HG03280 (cell line): ENCODE data around the gene EML1.

ENCODE experiments used
- ATAC-seq: cut with Tn5 transposase; IDR thresholded peaks from one replicate; pipeline ENCODE4 v1.9.1; 2021; ENCODE audit warnings: mild to moderate bottlenecking, moderate library complexity; ENCODE audit not compliant: unreplicated experiment

Gene EML1

GRCh38 chr14:99952453-99952852 lies 159.2 kb downstream of the EML1 start:
- ATAC-seq: no peak

DNA sequence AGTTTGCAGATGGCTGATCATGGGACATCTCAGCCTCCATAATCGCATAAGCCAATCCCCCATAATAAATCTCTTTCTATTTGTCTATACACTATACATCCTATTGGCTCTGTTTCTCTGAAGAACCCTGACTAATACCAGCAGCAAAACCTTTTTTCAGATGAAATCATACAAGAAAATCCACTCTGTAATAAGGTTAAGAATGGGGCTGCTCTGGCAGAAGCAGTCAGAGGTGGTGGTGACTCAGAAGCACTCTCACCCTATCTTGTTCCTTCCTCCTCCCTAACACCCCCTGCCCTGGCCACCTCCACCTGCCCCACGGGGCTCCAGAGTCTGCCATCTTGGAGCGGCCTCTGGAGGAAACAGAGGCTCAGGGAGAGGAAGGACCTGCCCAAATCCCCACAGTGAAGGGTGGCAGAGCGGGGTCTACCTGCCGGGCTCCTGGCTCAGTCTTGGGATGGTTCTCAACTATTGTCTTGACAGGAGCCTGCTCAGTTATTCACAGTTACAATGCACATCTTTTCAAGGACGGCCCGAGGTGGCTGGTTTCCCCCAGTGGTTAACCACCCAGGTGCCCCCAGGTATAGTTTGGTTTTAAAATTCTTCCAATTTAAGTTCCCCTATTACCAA lies 162.7 kb downstream of the EML1 start:
- no peak for ATAC-seq

DNA sequence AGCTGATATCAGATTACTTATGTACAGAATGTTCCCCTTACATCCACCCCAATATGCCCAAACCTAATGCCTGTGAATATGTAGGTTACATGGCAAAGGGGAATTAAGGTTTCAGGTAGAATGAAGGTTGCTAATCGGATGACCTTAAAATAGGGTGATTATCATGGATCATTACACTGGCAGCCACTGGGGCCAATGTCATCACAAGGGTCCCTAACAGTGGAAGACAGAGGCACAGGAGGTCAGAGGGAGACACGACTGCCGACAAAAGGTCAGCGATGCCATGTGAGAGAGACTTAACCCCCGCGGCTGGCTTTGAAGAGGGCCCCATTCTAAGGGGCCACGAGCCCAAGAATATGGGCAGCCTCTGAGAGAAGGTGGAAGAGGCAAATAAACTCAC lies 165.2 kb downstream of the EML1 start:
- ATAC-seq: no peak

DNA sequence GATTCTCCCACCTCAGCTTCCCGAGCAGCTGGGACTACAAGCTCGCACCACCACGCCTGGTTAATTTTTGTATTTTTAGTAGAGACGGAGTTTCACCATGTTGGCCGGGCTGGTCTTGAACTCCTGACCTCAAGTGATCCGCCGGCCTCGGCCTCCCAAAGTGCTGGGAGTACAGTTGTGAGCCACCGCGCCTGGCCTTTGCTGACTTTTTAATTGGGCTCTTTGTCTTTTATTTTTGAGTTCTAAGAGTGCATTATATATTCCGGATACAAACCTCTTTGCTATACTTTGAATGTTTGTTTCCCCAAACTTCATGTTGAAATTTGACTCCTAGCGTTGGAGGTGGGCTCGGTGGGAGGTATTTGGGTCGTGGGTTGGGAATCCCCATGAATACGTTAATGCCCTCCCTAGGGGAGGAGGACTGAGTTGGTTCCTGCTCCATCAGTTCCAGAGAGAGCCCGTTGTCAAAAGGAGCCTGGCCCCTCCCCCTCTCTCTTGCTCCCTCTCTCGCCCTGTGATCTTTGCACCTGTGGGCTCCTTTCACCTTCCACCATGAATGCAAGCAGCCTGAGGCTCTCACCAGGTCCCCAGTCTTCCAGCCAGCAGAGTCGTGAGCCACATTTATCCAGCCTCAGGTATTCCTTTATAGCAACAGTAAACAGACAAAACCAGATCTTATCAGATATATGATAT lies 168.8 kb downstream of the EML1 start:
- no peak for ATAC-seq

- ATAC-seq: no peak
These were observed 171.8 kb downstream of the EML1 start for GRCh38 chr14:99964979-99965378.

DNA sequence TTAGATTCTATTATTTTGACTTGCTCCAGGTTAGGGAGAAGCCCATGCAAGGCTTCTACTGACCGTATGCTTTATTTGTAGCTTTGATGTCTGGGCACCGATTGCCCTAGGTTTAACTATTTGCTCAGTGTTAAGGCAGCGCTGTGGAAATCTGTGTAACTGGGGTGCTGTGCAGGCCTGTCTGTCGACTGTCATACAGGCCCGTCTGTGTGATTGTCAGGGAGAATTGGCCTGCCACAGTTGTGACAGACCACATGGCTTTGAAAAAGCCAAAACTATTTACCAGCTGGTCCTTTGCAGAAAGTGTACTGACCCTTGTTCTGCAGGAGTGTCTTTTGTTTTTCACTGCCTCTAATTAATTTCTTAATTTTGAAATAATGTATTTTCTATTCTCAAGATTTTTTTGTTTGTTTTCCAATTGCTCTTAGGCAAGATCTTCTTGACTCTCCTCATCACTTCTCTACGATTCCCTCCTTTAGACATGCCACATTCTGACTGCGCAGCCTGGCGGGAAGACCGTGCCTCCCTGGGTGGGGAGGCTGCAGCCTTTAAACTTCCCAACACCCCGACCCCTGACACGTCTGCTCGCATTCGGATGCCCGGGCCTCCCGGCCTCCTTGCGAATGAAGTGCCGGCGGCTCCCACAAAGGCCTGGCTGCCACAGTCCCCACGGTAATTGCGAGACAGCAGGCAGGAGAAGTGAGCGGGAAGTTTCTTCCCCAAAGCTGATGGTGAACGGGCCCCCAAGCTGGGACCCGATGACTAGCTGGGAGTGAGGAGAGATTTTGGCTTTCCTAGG lies 173.0 kb downstream of the EML1 start:
- ATAC-seq: no peak

GRCh38 chr14:99966912-99967311 lies 173.7 kb downstream of the EML1 start:
- no peak for ATAC-seq

GRCh38 chr14:99968191-99968920 lies 175.1 kb downstream of the EML1 start:
- ATAC-seq: no peak

GRCh38 chr14:99968941-99969340 lies 175.7 kb downstream of the EML1 start:
- ATAC-seq: no peak

GRCh38 chr14:99969673-99970322 lies 176.6 kb downstream of the EML1 start:
- no peak for ATAC-seq

DNA sequence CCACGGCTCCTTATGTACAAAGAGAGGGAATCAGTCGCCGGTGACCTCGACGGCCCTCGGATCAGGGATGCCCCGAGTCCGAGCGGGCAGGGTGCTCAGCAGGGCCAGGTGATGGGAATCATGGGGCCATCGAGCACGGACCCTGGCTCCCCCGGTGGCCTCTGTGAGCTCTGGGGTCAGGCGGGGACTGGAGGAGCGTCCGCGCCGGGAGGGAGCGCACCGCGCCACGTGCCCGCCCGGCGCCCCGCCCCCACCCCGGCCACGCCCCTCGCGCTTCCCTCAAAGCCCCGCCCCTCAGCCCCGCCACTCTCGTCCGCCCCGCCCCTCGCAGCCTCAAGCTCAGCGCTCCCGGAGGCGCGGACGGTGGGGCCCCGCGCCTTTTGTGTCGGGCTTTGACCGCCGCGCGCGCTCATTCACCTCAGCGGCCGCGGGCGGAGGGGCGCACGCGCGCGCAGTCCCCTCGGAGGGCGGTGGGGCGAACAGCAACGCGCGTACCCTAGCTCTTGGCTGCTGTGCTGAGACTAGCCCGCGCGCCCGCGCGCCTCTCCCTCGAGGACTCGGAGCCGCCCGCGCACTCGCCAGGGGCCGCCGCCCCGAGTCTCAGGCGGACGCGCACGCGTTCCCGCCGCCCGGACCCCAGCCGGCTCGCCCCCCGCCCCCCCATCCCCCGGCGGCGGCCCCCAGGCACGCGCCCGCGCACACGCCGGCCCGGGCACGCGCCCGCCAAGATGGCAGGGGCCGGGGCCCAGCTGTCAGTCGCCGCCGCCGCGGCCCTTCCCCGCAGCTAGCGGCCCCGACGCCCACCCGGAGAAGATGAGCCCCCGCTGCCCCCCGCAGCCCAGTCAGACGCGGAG lies 178.1 kb downstream of the EML1 start:
- ATAC-seq: peak; percentile 71

DNA sequence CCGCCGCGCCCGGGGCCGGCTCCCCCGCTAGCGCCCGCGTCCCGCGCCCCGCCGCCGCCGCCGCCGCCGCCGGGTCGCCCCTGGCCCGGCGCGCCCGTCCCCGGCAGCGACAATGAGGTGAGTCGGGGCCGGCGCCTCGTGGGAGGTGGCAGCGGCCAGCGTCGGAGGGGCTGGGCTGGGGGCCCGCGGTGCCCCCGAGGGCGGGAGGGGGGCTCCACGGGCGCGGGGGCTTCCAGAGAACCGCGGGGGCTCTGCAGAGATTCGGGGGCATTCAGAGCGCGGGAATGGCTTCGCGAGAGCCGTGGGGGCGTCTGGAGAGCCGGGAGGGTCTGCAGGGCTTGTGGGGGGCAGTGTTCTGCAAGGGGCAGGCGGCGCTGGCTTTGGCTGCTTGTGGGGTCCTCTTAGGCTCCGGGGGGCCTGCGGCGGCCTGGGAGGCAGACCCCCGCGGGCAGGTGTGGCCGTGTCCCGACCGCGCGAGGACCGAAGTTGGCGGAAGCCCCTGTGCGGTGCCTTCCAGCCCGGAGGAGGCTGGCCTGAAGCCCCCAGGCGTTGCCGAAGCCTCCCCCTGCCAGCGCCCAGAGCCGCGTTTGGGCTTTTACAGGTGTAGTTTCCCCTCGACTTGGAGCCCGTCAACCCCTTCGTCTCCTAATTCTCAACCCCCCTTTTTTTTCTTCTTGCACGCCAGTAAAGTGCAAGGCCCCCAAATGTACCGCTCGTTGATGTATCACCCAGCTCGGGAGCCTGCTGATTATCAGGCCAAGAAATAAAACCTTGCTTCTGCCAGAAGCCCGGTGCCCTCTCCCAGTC lies 178.9 kb downstream of the EML1 start:
- peak; percentile 45 for ATAC-seq

GRCh38 chr14:99972748-99973466 lies 179.7 kb downstream of the EML1 start:
- no peak for ATAC-seq

GRCh38 chr14:99975190-99975589 lies 182.0 kb downstream of the EML1 start:
- no peak for ATAC-seq

GRCh38 chr14:99976021-99976420 lies 182.8 kb downstream of the EML1 start:
- no peak for ATAC-seq

- no peak for ATAC-seq
These were observed 183.5 kb downstream of the EML1 start for GRCh38 chr14:99976681-99977080.

GRCh38 chr14:99980299-99980698 lies 187.1 kb downstream of the EML1 start:
- ATAC-seq: no peak

- no peak for ATAC-seq
These were observed 188.6 kb downstream of the EML1 start for GRCh38 chr14:99981806-99982205.
